B cell (primary cell): Measurements from ENCODE around the gene CHCHD6.

Source experiments
- CTCF ChIP-seq: fragments of 200-600 bp; IDR thresholded peaks from one replicate; pipeline ENCODE4 v1.8.0; 2022; ENCODE audit warnings: antibody characterized with exemption, mild to moderate bottlenecking
- EZH2 ChIP-seq: IDR thresholded peaks from 2 replicates; pipeline ENCODE4 v1.6.1; 2012; ENCODE audit warnings: borderline replicate concordance, low read depth, mild to moderate bottlenecking, moderate library complexity, low read length; ENCODE audit not compliant: insufficient read depth, poor library complexity, severe bottlenecking

DNA sequence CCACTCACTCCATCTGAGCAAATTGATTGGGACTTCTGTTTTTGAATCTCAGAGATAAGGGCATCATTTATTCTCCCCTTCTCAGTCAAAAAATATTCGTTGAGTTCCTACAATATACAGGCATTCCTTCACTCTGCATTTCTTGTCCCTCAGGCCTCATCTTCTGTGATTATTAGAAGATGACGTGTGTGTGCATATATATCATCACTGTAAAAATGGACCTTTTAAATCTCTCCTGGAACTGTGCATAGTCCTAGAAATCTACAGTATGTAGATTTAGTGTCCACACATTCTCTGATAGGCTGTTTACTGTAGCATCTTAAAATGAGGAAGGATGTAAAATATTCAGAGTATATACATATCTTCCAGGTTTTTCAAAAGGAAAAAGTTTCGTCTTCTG is 235.7 kb downstream of the CHCHD6 start:
- no peak for TF ChIP-seq CTCF
- TF ChIP-seq EZH2: no peak
